ENCODE results near the gene ENDOU. TPM values are rescaled to one million over a fixed set of nuclear protein-coding genes. Genes with fewer than 3 reads are reported as not detected.

The ENDOU gene
- total RNA-seq, 1 experiment from 2014 or later, result not detected

GRCh38 chr12:47757840-47758583 is 32.7 kb upstream of the ENDOU start (continued):
- TF ChIP-seq ERG (CRISPR knock-in tag; IDR thresholded peaks at IDR 0.05) (no peak), TCF7 (CRISPR knock-in tag; IDR thresholded peaks at IDR 0.05; ENCODE audit: low read depth) (no peak), ZNF671 (CRISPR knock-in tag; IDR thresholded peaks at IDR 0.05) (no peak), ZNF532 (CRISPR knock-in tag; IDR thresholded peaks at IDR 0.05; ENCODE audit: borderline replicate concordance) (no peak), ATF1 (CRISPR knock-in tag; IDR thresholded peaks at IDR 0.05) (no peak), ZNF512 (CRISPR knock-in tag; IDR thresholded peaks at IDR 0.05; ENCODE audit: borderline replicate concordance) (no peak), KAT7 (CRISPR knock-in tag; IDR thresholded peaks at IDR 0.05; ENCODE audit: borderline replicate concordance) (no peak), ZBTB21 (CRISPR knock-in tag; IDR thresholded peaks at IDR 0.05; ENCODE audit: borderline replicate concordance) (0 out of 2 replicates have a peak, but pooled peaks have one; percentile 42)
- TF ChIP-seq, protein P1, sequence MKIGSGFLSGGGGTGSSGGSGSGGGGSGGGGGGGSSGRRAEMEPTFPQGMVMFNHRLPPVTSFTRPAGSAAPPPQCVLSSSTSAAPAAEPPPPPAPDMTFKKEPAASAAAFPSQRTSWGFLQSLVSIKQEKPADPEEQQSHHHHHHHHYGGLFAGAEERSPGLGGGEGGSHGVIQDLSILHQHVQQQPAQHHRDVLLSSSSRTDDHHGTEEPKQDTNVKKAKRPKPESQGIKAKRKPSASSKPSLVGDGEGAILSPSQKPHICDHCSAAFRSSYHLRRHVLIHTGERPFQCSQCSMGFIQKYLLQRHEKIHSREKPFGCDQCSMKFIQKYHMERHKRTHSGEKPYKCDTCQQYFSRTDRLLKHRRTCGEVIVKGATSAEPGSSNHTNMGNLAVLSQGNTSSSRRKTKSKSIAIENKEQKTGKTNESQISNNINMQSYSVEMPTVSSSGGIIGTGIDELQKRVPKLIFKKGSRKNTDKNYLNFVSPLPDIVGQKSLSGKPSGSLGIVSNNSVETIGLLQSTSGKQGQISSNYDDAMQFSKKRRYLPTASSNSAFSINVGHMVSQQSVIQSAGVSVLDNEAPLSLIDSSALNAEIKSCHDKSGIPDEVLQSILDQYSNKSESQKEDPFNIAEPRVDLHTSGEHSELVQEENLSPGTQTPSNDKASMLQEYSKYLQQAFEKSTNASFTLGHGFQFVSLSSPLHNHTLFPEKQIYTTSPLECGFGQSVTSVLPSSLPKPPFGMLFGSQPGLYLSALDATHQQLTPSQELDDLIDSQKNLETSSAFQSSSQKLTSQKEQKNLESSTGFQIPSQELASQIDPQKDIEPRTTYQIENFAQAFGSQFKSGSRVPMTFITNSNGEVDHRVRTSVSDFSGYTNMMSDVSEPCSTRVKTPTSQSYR (CRISPR knock-in tag; IDR thresholded peaks at IDR 0.05), result no peak

DNA sequence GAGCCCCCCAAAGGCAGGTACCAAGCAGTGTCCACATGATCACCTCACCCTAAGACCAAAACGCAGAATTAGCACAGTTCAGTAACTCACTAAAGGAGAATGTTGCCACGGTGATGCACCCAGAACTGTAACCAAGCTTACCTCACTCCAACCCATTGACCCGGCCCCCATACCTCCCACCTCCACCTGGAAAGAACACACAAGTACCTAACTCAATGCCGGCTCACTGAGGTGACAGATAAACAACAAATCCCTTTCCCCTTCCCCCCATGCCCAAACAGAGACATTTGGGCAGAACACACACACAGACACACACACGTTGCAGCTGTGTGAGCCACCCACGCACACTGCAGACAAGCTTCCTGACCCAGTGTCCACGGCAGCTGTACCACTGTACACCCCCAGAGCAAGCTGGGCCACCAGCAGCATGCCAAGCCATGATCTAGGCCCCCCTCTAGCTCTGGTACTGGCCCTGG is 32.1 kb upstream of the ENDOU start:
- no peaks in the 10 kb centered on the region for H3K9me3 Mint-ChIP-seq
- ChIA-PET POLR2A (interaction anchor here (0.9 to 1.0 kb wide), 2 partner anchors 25 to 51 kb away, joined by 3 to 4 read pairs; no protein-coding TSS in a partner anchor), CTCF (interaction anchor here (0.9 to 10.5 kb wide), 17 partner anchors 10 to 192 kb away, joined by 3 to 173 read pairs (median 5); partner anchors contain the start of genes HDAC7, SLC48A1 and VDR)
- peaks cover 64% of the 10 kb centered on the region for H3K4me1 Mint-ChIP-seq
- H3K27ac Mint-ChIP-seq, result peak overlapping the region; percentile 61; the same call in 1 of the 2 replicates
- peak overlapping the region; percentile 30; the same call in 1 of the 2 replicates for H3K4me3 Mint-ChIP-seq
- H3K36me3 Mint-ChIP-seq, result no peaks in the 10 kb centered on the region
- no peak for DNase-seq (ENCODE audit: low spot score)
- H3K27me3 Mint-ChIP-seq (ENCODE audit: low read depth), result no peaks in the 10 kb centered on the region; the same call in 1 of the 2 replicates
- ATAC-seq, result no peak
- TF ChIP-seq ATF2 (CRISPR knock-in tag; IDR thresholded peaks at IDR 0.05; ENCODE audit: borderline replicate concordance, low read depth), result no peak
- TF ChIP-seq MAX (CRISPR knock-in tag; IDR thresholded peaks at IDR 0.05), result no peak
- TF ChIP-seq PRRX2 (CRISPR knock-in tag; IDR thresholded peaks at IDR 0.05), result no peak
- no peak for TF ChIP-seq RORB (CRISPR knock-in tag; IDR thresholded peaks at IDR 0.05)
- TF ChIP-seq ZNF423 (CRISPR knock-in tag; IDR thresholded peaks at IDR 0.05), result no peak
- TF ChIP-seq, protein P2, sequence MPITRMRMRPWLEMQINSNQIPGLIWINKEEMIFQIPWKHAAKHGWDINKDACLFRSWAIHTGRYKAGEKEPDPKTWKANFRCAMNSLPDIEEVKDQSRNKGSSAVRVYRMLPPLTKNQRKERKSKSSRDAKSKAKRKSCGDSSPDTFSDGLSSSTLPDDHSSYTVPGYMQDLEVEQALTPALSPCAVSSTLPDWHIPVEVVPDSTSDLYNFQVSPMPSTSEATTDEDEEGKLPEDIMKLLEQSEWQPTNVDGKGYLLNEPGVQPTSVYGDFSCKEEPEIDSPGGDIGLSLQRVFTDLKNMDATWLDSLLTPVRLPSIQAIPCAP (CRISPR knock-in tag; IDR thresholded peaks at IDR 0.05), result no peak
- no peak for TF ChIP-seq ZBTB21 (CRISPR knock-in tag; IDR thresholded peaks at IDR 0.05; ENCODE audit: borderline replicate concordance)
- no peak for TF ChIP-seq PRDM15 (CRISPR knock-in tag; IDR thresholded peaks at IDR 0.05)
